IPS-18c (cell line): Measurements from ENCODE around the gene SPG11.
"Not testable (repeated sequence)": the region's sequence is repeated elsewhere in the genome, so short reads cannot be mapped to it uniquely, and the experiment has no call there.

ENCODE experiments used
- H3K4me3 ChIP-seq: 2 replicates; pipeline ENCODE4 v1.7.0; 2013; ENCODE audit warnings: low read depth, mild to moderate bottlenecking, low read length, moderate library complexity; ENCODE audit not compliant: insufficient read depth
- H3K9me3 ChIP-seq: one replicate; pipeline ENCODE4 v1.6.1; 2013; ENCODE audit warnings: mild to moderate bottlenecking, low read length, moderate library complexity; ENCODE audit not compliant: control insufficient read depth, insufficient read depth

Gene SPG11

DNA sequence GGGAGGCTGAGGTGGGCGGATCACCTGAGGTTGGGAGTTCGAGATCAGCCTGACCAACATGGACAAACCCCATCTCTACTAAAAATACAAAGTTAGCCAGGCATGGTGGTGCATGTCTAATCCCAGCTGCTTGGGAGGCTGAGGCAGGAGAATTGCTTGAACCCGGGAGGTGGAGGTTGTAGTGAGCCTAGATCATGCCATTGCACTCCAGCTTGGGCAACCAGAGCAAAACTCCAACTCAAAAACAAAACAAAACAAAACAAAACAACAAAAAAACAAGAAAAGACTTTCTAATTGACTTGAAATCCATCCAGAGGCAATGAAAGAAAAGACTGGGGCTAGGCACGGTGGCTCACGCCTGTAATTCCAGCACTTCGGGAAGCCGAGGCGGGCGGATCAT, 114.3 kb downstream of the SPG11 start:
- H3K9me3 ChIP-seq, H3K4me3 ChIP-seq: not testable (repeated sequence)

- no peak overlapping the region for H3K4me3 ChIP-seq
- no peaks in the 10 kb centered on the region for H3K9me3 ChIP-seq
Measured at GRCh38 chr15:44545913-44546802, 117.3 kb downstream of the SPG11 start.

DNA sequence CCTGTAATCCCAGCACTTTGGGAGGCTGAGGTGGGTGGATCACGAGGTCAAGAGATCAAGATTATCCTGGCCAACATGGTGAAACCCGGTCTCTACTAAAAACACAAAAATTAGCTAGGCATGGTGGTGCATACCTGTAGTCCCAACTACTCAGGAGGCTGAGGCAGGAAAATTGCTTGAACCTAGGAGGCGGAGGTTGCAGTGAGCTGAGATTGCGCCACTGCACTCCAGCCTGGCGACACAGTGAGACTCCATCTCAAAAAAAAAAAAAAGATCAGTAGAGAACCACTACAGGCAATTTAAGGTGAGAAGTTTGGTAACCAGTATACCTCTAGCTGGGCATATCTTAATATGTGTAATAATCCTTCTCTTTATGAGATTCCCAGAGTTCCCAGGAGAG, 118.7 kb downstream of the SPG11 start:
- H3K9me3 ChIP-seq, H3K4me3 ChIP-seq: not testable (repeated sequence)

- no peaks in the 10 kb centered on the region for H3K9me3 ChIP-seq
- H3K4me3 ChIP-seq: no peak overlapping the region
Measured at GRCh38 chr15:44542596-44542995, 120.9 kb downstream of the SPG11 start.

DNA sequence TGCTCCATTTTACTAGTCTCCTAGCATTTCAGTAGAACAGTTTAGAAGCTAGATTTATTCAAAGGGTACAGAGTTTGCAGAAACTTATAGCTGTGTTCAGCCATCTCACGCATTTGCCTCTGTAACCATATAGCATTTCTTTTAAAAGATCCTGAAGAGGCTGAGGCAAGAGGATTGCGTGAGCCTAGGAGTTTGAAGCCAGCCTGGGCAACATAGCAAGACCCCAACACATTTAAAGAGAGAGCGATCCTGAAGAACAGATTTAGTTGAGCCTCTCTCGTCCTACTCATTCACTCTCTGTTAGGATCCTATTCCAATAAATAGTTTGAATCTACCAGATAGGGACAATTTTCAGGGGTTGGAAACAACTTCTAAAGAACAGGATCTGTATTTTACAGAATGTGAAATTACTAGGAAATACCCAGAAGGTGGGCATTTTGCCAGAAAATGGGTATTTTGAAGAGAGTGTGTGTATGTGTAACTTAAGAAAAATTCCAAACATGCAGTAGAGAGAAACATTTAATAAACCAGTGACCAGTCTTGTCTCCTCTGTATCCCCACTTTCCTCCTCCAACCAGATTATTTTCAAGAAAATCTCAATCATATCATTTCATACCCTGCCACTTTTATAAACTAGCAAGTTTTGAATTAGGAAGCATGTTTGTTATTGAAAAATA, 122.0 kb downstream of the SPG11 start:
- Histone ChIP-seq H3K9me3 (no peaks in the 10 kb centered on the region), H3K4me3 (no peak overlapping the region)

DNA sequence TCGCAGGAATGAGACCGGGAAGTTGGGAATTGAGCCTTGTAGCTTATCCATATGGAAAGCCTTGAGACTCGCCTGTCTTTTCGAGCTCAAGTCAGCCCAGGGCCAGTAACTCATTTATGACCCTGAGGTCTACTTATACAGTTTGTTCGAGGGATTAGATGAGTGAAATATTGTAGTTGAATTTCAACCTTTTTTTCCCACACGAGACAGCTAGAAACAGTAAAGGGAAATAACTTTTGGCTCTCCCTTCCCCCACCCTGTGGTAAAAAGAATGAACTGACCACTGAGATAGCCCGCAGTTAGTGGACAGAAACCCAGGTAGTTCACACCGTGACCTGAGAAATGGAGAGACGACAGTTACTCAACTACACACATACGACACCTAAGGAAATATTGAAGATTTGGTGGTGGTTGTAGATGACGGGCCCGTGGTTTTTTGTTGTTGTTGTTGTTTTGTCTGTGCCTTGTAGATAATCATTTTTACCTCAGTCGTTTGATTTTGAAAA, 125.7 kb downstream of the SPG11 start:
- no peaks in the 10 kb centered on the region for H3K9me3 ChIP-seq
- H3K4me3 ChIP-seq: peak overlapping the region; percentile 80

DNA sequence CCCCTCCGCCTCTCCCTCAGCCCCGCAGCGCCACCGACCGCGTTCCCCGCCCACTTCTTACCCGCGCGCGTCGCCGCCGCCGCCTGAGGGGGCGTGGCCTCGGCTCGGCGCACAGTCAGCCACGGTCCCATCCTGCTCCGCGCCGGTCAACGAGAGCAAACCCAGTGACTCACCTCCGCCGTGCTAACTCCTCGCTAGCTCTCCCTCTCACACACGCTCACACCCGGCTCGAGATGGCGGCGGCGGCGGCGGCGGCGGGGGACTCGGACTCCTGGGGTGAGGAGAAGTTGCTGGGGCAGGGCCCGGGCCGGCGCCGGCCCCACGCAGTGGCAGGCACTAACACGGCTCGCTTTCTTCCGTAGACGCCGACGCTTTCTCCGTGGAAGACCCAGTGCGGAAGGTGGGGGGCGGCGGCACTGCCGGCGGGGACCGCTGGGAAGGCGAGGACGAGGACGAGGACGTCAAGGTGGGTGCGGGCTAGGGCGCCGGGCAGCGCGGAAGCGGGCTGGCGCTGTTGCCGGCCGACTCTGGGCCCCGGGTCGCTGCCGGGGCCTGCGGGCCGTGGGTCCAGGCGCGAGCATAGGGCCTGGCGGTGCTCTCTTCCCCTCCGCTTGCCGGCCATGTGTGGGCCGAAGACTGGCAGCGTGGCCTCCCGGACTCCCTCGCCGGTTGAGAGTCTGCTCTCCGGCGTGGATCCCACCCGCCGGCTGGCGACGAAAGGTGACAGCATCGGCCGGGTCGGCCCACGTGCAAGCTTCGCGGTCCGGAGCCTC, 126.3 kb downstream of the SPG11 start, which contains the start of gene EIF3J:
TSS of gene EIF3J (plus strand) at position 186 of the 773 bp plus-strand sequence. CDS start at position 234, 48 bp downstream.
- Histone ChIP-seq H3K4me3 (peak within 1 kb of the TSS; percentile 80), H3K9me3 (no peaks in the 10 kb centered on the region)

DNA sequence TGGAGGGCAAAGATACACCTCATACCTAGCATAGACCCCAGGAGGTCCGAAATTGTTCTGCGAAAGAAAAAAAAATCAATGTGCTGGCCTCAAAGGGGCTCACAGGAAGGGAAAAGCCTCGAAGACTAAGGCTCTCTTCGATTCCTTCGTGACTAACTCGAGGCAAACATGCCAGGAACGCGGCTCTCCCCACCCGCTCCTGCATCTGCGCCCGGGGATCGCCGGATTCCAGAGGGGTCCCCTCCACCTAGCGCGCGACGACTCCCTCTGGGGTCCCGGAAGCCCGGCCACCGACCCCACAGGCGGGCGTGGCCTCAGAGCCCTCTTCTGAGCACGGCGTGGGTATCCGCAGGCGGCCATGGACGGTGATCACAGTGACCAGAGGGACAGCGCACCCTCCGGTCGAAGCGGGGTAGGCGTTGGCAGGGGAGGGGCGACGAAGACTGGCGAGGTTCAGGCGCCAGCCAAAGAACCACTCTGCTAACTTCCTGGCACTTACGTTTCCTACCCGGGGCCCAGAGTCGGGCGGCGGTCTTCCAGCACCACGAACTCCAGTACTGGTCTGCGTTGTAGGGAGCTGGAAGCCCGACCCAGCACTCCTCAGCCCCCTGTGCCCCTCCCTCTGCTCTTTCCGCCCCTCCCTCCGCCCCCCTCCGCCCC, 127.0 kb downstream of the SPG11 start:
- H3K4me3 ChIP-seq: peak overlapping the region; percentile 80
- no peaks in the 10 kb centered on the region for H3K9me3 ChIP-seq

GRCh38 chr15:44535523-44536301, 127.8 kb downstream of the SPG11 start:
- Histone ChIP-seq H3K9me3 (no peaks in the 10 kb centered on the region), H3K4me3 (peak overlapping the region; percentile 80)

DNA sequence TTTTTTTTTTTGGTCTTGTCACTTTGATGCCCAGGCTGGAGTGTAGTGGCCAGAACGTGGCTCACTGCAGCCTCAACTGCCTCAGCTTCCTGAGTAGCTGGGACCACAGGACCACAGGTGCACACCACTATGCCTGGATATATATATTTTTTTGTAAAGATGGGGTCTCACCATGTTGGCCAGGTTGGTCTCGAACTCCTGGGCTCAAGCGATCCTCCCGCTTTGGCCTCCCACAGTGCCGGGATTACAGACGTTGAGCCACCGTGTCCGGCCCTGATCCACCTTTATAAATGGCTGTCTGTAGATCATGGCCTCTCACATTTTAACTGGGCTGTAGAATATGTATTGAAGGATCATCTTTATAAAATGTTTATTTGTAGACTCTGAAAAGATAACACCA, 128.4 kb downstream of the SPG11 start:
- Histone ChIP-seq H3K9me3 (no peaks in the 10 kb centered on the region), H3K4me3 (peak overlapping the region; percentile 80; the same call in 1 of the 2 replicates)

- H3K4me3 ChIP-seq: no peak overlapping the region
- H3K9me3 ChIP-seq: no peaks in the 10 kb centered on the region
Measured at GRCh38 chr15:44532689-44533088, 130.8 kb downstream of the SPG11 start.

GRCh38 chr15:44532275-44532674, 131.2 kb downstream of the SPG11 start:
- not testable (repeated sequence) for H3K9me3 ChIP-seq, H3K4me3 ChIP-seq

- Histone ChIP-seq H3K4me3 (no peak overlapping the region), H3K9me3 (no peaks in the 10 kb centered on the region)
Measured at GRCh38 chr15:44530653-44531052, 132.8 kb downstream of the SPG11 start.

GRCh38 chr15:44529864-44530604, 133.4 kb downstream of the SPG11 start:
- H3K9me3 ChIP-seq: no peaks in the 10 kb centered on the region
- H3K4me3 ChIP-seq: no peak overlapping the region

GRCh38 chr15:44527241-44527640, 136.2 kb downstream of the SPG11 start:
- no peak overlapping the region for H3K4me3 ChIP-seq
- no peaks in the 10 kb centered on the region for H3K9me3 ChIP-seq

GRCh38 chr15:44525018-44525417, 138.4 kb downstream of the SPG11 start:
- H3K9me3 ChIP-seq: no peaks in the 10 kb centered on the region
- H3K4me3 ChIP-seq: no peak overlapping the region
